GM21723 (cell line): Measurements from ENCODE around the gene HES5.
"Not testable (repeated sequence)": the region's sequence is repeated elsewhere in the genome, so short reads cannot be mapped to it uniquely, and the experiment has no call there.

ENCODE experiments used
- ATAC-seq: cut with Tn5 transposase; IDR thresholded peaks from one replicate; pipeline ENCODE4 v1.9.1; 2021; ENCODE audit warnings: mild to moderate bottlenecking, moderate library complexity; ENCODE audit not compliant: unreplicated experiment

The HES5 gene

GRCh38 chr1:2561446-2561845 is 31.4 kb upstream of the HES5 start:
- ATAC-seq, result no peak

- ATAC-seq, result no peak
Observed at GRCh38 chr1:2560299-2561073, 30.4 kb upstream of the HES5 start.

- ATAC-seq, result no peak
Observed at GRCh38 chr1:2559509-2560298, 29.6 kb upstream of the HES5 start.

- no peak for ATAC-seq
Observed at GRCh38 chr1:2558861-2559260, 28.8 kb upstream of the HES5 start.

GRCh38 chr1:2558420-2558819 is 28.4 kb upstream of the HES5 start:
- no peak for ATAC-seq

- ATAC-seq, result no peak
Observed at GRCh38 chr1:2557482-2558400, 27.7 kb upstream of the HES5 start.

GRCh38 chr1:2556678-2557481 is 26.8 kb upstream of the HES5 start:
- no peak for ATAC-seq

- no peak for ATAC-seq
Observed at GRCh38 chr1:2556277-2556677, 26.2 kb upstream of the HES5 start, which contains the start of gene TNFRSF14. Gene TNFRSF14 (plus strand): TSS chr1:2556371. CDS start chr1:2556665, 294 bp downstream.

- ATAC-seq, result no peak
Observed at GRCh38 chr1:2555634-2556276, 25.7 kb upstream of the HES5 start.

GRCh38 chr1:2554621-2555387 is 24.7 kb upstream of the HES5 start:
- ATAC-seq, result no peak

GRCh38 chr1:2553871-2554620 is 24.0 kb upstream of the HES5 start:
- no peak for ATAC-seq

GRCh38 chr1:2553076-2553475 is 23.0 kb upstream of the HES5 start:
- not testable (repeated sequence) for ATAC-seq

- ATAC-seq, result no peak
Observed at GRCh38 chr1:2552189-2552588, 22.1 kb upstream of the HES5 start.

GRCh38 chr1:2551544-2551943 is 21.5 kb upstream of the HES5 start:
- ATAC-seq, result not testable (repeated sequence)

GRCh38 chr1:2550309-2550861 is 20.3 kb upstream of the HES5 start:
- not testable (repeated sequence) for ATAC-seq

GRCh38 chr1:2549367-2550029 is 19.4 kb upstream of the HES5 start:
- ATAC-seq, result not testable (repeated sequence)

GRCh38 chr1:2548068-2548589 is 18.1 kb upstream of the HES5 start:
- peak; percentile 24 for ATAC-seq
